Ishikawa (cell line): Measurements from ENCODE around the gene CFAP46.
A peak's percentile ranks its signal among the peaks of the same experiment; 100 is the strongest.

Experiments
- CEBPB ChIP-seq: IDR thresholded peaks from 2 replicates; pipeline ENCODE4 v1.6.1; 2012
- CREB1 ChIP-seq: IDR thresholded peaks from 2 replicates; pipeline ENCODE4 v1.6.1; 2012; ENCODE audit warnings: low read depth
- EGR1 ChIP-seq: IDR thresholded peaks from 2 replicates; pipeline ENCODE4 v1.6.1; 2012
- EP300 ChIP-seq: IDR thresholded peaks from 2 replicates; pipeline ENCODE4 v1.6.1; 2012; ENCODE audit warnings: borderline replicate concordance
- FOXM1 ChIP-seq: IDR thresholded peaks from 2 replicates; pipeline ENCODE4 v1.6.1; 2012; ENCODE audit warnings: low read depth, borderline replicate concordance
- NFIC ChIP-seq: IDR thresholded peaks from 2 replicates; pipeline ENCODE4 v1.6.1; 2012
- RAD21 ChIP-seq: IDR thresholded peaks from 2 replicates; pipeline ENCODE4 v1.6.1; 2012; ENCODE audit warnings: low read depth
- TAF1 ChIP-seq: IDR thresholded peaks from 2 replicates; pipeline ENCODE4 v1.6.1; 2012; ENCODE audit warnings: low read depth, mild to moderate bottlenecking
- TCF12 ChIP-seq: IDR thresholded peaks from 2 replicates; pipeline ENCODE4 v1.6.1; 2012; ENCODE audit warnings: low read depth
- TEAD4 ChIP-seq: IDR thresholded peaks from 2 replicates; pipeline ENCODE4 v1.6.1; 2012
- USF1 ChIP-seq: IDR thresholded peaks from 2 replicates; pipeline ENCODE4 v1.6.1; 2012
- YY1 ChIP-seq: IDR thresholded peaks from 2 replicates; pipeline ENCODE4 v1.6.1; 2012; ENCODE audit warnings: low read depth
- ZBTB7A ChIP-seq: IDR thresholded peaks from 2 replicates; pipeline ENCODE4 v1.6.1; 2012; ENCODE audit warnings: low read depth
- TF ChIP-seq, protein P1 (sequence below): IDR thresholded peaks from 2 replicates; pipeline ENCODE4 v1.6.1; 2012; ENCODE audit warnings: low read depth, mild to moderate bottlenecking
- TF ChIP-seq, protein P2 (sequence below): IDR thresholded peaks from 2 replicates; pipeline ENCODE4 v1.6.1; 2012

CFAP46 gene

DNA sequence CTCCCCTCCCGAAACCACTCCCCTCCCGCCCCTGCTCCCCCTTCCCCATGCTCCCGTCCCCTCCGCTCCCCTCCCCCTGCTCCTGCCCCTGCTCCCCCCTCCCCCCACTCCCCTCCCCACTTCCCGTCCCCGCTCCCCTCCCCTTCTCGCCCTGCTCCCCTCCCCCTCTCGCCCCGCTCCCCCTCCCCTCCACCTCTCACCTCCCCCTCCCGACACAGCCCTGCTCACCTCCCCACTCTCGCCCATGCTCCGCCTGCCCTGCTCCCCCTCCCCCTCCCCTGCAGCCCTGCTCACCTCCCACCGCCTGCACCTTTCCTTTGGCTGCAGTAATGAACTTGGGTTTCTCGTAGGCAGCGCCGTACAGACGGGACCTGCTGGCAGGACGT, 106.5 kb downstream of the CFAP46 start:
- TF ChIP-seq, protein P1, sequence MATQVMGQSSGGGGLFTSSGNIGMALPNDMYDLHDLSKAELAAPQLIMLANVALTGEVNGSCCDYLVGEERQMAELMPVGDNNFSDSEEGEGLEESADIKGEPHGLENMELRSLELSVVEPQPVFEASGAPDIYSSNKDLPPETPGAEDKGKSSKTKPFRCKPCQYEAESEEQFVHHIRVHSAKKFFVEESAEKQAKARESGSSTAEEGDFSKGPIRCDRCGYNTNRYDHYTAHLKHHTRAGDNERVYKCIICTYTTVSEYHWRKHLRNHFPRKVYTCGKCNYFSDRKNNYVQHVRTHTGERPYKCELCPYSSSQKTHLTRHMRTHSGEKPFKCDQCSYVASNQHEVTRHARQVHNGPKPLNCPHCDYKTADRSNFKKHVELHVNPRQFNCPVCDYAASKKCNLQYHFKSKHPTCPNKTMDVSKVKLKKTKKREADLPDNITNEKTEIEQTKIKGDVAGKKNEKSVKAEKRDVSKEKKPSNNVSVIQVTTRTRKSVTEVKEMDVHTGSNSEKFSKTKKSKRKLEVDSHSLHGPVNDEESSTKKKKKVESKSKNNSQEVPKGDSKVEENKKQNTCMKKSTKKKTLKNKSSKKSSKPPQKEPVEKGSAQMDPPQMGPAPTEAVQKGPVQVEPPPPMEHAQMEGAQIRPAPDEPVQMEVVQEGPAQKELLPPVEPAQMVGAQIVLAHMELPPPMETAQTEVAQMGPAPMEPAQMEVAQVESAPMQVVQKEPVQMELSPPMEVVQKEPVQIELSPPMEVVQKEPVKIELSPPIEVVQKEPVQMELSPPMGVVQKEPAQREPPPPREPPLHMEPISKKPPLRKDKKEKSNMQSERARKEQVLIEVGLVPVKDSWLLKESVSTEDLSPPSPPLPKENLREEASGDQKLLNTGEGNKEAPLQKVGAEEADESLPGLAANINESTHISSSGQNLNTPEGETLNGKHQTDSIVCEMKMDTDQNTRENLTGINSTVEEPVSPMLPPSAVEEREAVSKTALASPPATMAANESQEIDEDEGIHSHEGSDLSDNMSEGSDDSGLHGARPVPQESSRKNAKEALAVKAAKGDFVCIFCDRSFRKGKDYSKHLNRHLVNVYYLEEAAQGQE: no peak
- no peak for TF ChIP-seq CEBPB
- no peak for TF ChIP-seq TEAD4
- TF ChIP-seq RAD21: no peak
- TF ChIP-seq EP300: no peak
- TF ChIP-seq ZBTB7A: no peak
- TF ChIP-seq YY1: no peak
- TF ChIP-seq EGR1: no peak
- TF ChIP-seq TAF1: no peak
- TF ChIP-seq FOXM1: no peak
- TF ChIP-seq NFIC: no peak
- TF ChIP-seq USF1: no peak
- TF ChIP-seq TCF12: no peak
- TF ChIP-seq CREB1: no peak

DNA sequence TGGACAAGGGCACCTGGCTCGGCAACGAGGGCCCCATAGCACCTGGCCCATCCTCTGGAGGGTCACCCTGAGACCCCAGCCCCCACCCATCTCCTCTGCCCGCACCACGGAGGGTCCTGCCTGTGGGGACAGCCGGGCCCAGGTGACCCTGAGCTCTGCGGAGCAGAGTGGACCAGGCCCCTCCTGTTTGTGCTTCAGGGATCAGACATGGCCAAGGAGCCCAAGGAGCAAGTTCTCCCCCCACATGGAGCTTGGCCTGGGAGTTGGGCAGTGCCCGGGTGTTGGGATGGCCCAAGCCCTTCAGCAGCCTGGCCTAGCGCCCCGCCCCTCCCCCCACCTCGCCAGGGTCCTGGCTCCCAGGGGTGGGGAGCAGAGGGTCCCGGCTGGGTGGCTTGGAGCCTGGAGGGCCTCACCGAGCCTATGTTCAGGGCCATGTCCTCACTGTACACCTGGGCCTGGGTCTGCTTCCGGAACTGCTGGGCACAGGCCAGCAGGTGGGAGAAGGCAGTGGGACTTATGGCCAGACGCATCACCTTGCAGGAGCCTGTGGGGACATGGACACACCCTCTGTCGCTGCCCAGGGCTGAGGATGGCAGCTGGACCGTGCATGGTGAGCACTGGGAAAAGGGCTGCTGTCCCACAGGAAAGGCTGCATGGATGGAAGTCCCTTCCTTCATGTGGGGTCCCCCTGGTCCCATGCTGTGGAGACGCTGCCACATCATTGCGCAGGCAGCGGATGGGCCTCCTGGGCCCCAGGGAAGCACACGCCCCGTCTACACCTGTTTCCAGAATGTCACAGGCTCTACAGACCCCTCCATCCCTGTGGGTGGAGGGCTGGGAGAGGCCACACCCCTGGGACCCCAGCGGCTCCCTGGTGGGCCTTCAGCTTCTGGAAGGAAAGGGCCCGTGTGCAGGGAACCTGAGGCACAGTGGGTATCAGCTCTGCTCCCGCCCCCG, 107.2 kb downstream of the CFAP46 start:
- no peak for TF ChIP-seq EGR1
- TF ChIP-seq ZBTB7A: 0 out of 2 replicates have a peak, but pooled peaks have one; percentile 32
- TF ChIP-seq TEAD4: no peak
- no peak for TF ChIP-seq YY1
- no peak for TF ChIP-seq CEBPB

- no peak for TF ChIP-seq CREB1
- TF ChIP-seq, protein P2, sequence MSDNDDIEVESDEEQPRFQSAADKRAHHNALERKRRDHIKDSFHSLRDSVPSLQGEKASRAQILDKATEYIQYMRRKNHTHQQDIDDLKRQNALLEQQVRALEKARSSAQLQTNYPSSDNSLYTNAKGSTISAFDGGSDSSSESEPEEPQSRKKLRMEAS: no peak
- TF ChIP-seq TCF12: no peak
- no peak for TF ChIP-seq NFIC
- TF ChIP-seq EGR1: no peak
- TF ChIP-seq ZBTB7A: no peak
- no peak for TF ChIP-seq TAF1
- TF ChIP-seq, protein P1: no peak
- no peak for TF ChIP-seq EP300
- no peak for TF ChIP-seq YY1
- no peak for TF ChIP-seq RAD21
- TF ChIP-seq TEAD4: no peak
Observed at GRCh38 chr10:132834311-132834761, 108.0 kb downstream of the CFAP46 start.

DNA sequence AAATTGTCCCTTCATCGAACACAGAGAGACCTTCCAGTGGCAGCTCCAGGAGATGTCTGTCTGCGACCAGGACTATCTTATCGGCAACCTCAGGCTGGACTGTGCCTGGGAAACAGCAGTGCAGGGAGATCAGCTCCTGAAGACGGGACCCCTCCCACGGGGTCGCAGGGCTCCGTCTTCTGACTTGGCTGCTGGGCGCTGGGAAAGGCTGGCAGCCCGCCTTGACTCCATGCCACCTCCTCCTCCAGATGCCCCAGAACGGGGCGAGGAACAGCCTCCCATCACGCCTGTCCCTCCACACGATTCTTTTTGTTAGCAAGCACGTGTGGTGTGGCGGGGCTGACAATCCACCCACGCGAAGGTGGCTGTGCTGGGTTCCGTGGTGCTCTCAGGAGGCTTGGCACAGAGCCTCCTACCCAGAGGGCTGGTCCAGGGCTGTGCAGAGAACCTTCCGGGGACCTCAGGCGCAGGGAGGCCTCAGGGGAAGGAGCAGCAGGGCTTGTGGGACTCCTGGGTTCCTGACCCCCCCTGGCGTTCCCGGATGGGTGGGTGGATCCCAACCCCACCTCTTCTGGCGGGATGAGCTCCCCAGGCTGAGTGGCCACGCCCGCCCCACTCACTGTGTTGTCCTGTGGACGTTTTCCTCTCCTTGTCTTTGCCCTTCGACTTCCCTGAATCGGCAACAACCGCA, 108.8 kb downstream of the CFAP46 start:
- TF ChIP-seq EGR1: 0 out of 2 replicates have a peak, but pooled peaks have one; percentile 11
- TF ChIP-seq ZBTB7A: no peak

GRCh38 chr10:132832186-132832969, 110.0 kb downstream of the CFAP46 start:
- TF ChIP-seq EGR1: no peak
- TF ChIP-seq, protein P2: no peak

GRCh38 chr10:132829403-132829802, 113.0 kb downstream of the CFAP46 start:
- TF ChIP-seq RAD21: no peak
- no peak for TF ChIP-seq FOXM1
